GM21717 (cell line): ENCODE measurements around the gene TEN1.

ENCODE experiments used
- ATAC-seq: cut with Tn5 transposase; IDR thresholded peaks from one replicate; pipeline ENCODE4 v1.9.1; 2021; ENCODE audit warnings: mild to moderate bottlenecking, moderate library complexity; ENCODE audit not compliant: unreplicated experiment

TEN1 gene

GRCh38 chr17:76005263-76006149, 26.5 kb downstream of the TEN1 start:
- no peak for ATAC-seq

GRCh38 chr17:76007131-76007849, 28.2 kb downstream of the TEN1 start:
- no peak for ATAC-seq

GRCh38 chr17:76007850-76008165, 28.8 kb downstream of the TEN1 start:
- ATAC-seq: no peak

GRCh38 chr17:76008208-76008607, 29.2 kb downstream of the TEN1 start:
- ATAC-seq: no peak

GRCh38 chr17:76008630-76009425, 29.8 kb downstream of the TEN1 start:
- ATAC-seq: no peak

GRCh38 chr17:76009447-76009846, 30.4 kb downstream of the TEN1 start:
- no peak for ATAC-seq

GRCh38 chr17:76009969-76010661, 31.1 kb downstream of the TEN1 start:
- ATAC-seq: no peak

GRCh38 chr17:76011951-76012350, 32.9 kb downstream of the TEN1 start:
- ATAC-seq: no peak

- ATAC-seq: no peak
These were observed 34.4 kb downstream of the TEN1 start for GRCh38 chr17:76013377-76013932.

- peak; percentile 49 for ATAC-seq
These were observed 35.3 kb downstream of the TEN1 start for GRCh38 chr17:76014100-76014924.

- no peak for ATAC-seq
These were observed 35.9 kb downstream of the TEN1 start for GRCh38 chr17:76014925-76015261.

- ATAC-seq: no peak
These were observed 38.7 kb downstream of the TEN1 start for GRCh38 chr17:76017481-76018339.

- ATAC-seq: no peak
These were observed 39.3 kb downstream of the TEN1 start for GRCh38 chr17:76018340-76018680.

GRCh38 chr17:76018801-76019200, 39.8 kb downstream of the TEN1 start:
- no peak for ATAC-seq

GRCh38 chr17:76019833-76020467, 40.9 kb downstream of the TEN1 start:
- ATAC-seq: no peak

GRCh38 chr17:76022285-76022684, 43.2 kb downstream of the TEN1 start:
- no peak for ATAC-seq

- ATAC-seq: no peak
These were observed 44.2 kb downstream of the TEN1 start for GRCh38 chr17:76022973-76023899.

GRCh38 chr17:76023900-76024237, 44.8 kb downstream of the TEN1 start:
- no peak for ATAC-seq
